Stimulated activated CD4-positive, alpha-beta T cell treated with anti-CD3 and anti-CD28 coated beads, Interleukin-1b, Interleukin-23, amount 100 ng/mL, for 4 hours (primary cell): Measurements from ENCODE around the gene HIGD2A.
"Not testable (repeated sequence)": the region's sequence is repeated elsewhere in the genome, so short reads cannot be mapped to it uniquely, and the experiment has no call there.

Experiments
- DNase-seq, 2 donors: peaks; one replicate each; pipeline ENCODE4 v3.0.0-alpha.2; 2020; ENCODE audit warnings: low read depth in 2 of 2

Gene HIGD2A

DNA sequence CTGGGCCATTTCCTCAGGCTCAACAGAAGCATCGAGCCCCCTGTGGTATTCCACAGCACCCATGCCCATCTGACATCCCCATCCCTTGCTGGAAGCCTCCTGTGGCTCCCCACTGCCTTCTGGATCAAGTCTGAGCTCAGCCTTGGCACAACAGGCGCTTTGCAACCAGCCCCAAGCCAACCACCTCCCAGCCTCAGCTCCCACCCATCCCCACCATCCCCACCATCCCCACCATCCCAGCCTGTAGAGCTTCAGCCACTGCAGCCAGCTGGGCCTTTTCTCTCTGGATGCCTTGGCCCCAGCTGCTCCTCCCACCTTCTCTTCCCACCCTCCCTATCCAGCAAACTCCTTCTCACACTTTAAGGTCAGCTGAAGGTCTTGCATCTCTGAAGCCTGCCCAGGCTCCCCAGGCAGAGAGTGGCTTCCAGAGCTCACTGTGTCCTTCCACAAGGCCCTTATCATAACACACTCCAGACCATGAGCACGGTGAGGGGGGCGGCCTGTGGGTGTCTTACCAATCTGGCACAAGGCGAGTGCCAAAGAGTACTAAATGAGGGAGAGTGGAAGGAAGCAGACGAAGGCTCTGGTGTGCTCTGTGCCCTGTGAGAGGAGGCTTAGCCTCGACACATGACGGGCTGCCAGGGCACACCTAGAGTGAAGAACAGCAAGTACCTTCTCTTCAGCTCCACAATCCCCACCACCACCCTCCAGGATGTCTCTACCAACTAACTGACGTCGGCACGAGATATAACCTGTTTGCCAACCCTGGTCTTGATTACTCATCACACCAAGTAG lies 6.5 kb downstream of the HIGD2A start:
- no peak for DNase-seq

DNA sequence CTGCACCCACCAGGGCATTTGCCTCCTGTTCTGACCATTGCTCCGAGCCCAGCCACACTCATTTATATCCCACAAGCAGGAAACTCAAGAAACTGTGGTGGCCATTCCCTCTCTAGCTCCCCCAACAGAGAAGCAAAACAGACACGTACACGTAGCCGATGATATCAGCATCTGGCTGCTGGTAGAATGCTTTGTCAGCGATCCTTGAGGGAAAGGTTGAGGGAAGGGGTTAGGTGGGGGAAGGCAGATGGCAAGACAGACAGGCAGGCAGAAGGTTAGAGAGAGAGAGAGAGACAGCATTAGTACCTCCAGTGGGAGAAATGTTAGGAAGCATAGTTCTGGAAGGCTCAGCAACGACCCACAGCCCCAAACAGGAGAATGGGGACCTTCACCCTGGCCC lies 7.8 kb downstream of the HIGD2A start:
- no peak for DNase-seq

DNA sequence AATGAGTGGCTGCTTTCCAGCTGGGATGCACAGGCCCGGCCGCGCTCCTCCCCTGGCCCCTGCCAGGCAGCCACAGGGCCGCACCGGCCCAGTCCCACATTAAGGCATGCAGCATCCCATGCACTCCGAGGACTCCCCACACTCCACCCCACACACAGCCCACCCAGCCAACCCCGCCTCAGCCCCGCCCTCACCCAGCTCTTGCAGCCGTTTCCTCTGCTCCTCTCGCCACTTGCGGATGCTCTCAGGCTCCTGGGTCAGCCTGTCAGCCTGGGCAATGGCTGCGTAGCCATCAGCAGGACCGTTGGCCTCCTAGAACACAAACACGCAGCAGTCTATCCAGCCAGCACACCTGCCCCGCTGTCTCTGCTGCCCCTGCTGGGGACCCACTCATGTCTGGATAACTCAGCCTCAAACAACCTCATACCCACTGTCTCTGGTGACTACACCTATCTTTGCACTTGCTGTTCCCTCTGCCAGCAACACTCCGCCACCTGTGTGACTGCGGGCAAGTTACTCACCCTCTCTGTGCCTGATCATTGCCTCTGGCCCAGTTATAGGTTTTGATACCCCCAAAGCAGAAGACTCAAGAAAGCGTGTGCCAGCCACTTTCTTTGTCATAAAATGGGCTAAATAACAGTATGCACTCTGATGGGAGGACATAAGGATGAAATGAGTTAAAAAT lies 9.3 kb downstream of the HIGD2A start:
- no peak for DNase-seq

DNA sequence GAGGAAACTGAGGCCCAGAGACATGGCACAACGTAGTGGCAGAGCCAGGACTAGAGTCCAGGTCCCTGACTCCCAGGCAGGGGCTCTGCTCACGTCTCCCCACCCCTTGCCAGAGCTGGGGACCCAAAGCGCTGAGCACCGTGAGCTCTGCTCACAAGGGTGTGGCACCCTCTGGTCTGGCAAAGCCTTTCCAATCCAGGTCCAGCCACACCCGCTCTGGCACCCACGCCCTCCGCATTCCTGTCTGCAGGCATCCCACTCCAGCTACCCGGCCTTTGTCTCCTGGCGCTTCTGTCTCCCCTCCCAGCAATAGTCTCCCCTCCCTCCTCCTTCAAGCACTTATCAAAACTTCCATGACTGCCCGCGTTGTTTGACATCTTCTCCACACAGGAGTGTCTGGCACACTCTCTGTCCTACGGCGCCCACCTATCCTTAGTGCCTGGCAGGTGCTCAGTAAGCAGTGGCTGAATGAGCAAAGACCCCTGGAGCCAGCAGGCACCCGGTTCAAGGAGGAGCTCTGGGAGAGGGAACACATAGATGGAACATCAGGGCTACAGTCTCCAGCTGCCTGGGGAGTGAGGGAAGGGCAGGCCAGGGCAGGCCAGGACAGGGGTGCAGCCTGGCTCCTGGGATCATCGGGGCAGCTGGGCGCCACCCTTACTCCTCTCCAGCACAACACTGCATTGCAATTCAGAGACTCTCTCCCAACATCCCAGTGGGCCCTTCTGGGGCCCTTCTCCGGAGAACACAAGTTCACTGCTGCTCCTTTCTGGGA lies 12.0 kb downstream of the HIGD2A start:
- no peak for DNase-seq

DNA sequence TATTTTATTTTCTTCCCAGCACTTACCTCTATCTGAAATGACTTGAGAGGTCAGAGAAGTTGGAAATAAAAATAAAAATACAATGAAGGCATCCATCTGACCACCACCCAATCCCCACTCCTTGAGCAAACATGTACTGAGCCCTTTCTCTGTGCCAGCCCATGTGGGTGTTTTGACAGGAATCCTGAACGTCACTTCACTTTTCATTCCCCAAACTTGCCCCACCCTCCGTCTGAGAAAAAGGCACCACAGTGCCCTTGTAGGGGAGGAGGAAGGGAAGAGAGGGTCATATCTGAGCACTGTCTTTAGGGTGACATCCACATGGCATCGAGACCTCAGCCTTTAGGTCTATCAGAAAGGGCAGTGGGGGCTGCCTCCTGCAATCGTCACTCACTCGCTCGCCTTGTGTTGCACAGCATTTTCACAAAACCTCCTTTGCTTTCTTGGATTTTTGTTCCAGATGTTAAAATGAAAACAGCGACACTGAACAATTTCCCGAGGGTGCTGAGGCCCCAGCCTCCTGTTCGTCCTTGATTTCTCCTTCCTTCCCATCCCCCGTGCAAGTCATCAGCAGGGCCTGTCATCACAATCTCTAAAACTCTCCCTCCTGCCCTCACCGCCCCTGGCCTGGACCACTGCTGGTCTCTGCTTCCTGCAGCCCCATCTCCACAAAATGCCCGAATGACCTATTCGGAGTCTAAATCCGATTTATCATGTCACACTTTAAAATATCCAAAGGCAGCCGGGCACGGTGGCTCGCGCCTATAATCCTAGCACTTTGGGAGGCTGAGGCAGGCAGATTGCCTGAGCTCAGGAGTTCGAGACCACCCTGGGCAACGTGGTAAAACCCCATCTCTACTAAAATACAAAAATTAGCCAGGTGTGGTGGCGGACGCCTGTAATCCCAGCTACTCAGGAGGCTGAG lies 13.0 kb downstream of the HIGD2A start:
- no peak for DNase-seq

DNA sequence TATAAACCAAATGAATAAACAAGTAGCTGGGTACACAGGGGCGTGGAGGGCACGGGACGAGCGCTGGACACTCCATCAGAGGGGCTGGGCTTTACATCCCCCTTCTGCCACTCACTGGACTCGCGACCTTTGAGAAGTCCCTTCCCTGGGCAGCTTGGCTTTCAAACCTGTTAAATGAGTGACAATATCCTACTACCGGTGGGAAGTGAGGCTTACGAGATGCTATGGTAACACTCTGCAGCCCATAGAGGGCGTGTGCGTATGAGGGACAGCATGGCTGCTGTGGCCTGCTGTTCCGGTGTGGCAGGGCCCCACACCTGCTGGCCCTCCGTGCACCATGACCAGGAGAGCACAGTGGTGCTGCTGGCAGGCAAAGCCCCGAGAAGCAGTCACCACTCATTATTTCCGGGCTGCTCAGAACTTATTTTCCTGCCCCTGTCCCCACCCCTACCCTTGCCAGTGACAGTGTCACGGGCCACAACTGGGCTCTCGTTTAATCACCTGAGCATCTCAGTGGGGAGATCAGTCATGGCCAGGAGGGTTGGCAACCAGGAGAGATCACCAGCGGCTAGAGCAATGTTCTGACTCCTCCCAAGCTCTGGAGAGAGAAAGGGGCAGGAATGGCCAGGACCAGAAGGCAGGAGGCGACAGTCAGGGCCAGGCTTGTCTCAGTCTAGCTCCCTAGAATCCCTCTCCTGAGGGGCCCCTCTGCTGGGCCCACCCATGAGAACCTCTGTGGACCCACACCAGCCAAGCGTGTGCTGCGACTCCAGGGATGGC lies 17.3 kb downstream of the HIGD2A start:
- no peak for DNase-seq

DNA sequence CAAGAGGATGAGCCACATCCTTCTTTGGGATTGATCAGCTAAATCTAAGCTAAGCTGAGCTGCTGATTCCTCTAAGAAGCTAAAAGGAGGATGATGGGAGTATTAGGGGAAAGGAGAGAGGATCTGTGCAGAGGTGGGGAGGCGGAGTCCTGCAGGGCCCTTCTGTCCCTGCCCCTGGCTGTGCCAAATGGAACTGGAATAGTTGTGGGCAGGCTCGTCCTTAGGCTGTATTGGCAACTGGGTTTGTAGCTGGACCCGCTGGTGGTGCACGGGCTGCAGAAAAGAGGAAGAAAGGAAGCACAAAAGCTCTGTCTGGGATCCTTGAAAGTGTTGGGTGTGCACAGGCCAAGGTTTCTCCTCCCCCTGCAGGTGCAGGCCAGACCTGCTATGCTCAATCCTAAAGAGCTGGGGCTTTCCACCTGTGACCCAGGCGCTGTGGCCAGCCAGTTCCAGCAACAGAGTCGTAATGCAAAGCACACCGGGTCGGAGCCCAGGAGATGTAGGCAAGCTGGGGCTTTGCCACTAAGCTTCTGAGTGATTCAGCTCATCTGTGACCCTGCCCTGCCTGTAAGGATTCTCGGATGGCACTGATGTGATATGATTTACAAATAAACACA lies 18.0 kb downstream of the HIGD2A start:
- no peak for DNase-seq

DNA sequence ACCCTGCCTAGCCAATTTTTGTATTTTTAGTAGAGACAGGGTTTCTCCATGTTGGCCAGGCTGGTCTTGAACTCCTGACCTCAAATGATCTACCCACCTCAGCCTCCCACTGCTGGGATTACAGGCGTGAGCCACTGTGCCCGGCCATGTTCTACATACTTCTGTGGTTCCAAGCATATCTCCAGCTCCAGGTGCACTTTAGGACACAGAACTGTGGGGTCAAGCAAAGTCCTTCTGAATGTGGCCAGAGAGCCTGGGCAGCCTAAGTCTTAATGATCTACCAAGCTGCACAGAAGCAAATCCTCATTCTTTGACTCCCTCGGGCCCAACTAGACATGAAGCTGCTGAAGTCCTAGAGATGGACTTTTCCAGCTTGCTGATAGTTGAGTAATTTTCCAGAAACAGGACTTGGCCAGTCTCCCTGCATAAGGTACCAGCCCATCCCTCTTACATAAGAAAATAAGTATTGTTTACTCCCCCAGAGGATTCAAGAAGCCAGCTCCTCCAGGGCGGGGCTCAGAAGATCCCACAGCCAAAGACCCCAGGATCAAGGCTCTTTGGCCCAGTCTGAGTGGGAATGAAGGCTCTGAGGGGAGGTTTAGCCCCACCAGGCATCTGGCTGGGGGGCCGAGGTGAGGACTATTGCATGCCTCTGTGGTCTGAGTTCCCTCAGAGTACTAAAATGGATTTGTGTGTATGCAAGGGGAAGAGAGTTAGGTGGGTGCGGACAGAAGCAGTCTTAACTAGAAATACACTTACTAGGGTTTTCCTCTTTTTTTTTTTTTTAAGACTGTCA lies 19.1 kb downstream of the HIGD2A start:
- DNase-seq = no peak

DNA sequence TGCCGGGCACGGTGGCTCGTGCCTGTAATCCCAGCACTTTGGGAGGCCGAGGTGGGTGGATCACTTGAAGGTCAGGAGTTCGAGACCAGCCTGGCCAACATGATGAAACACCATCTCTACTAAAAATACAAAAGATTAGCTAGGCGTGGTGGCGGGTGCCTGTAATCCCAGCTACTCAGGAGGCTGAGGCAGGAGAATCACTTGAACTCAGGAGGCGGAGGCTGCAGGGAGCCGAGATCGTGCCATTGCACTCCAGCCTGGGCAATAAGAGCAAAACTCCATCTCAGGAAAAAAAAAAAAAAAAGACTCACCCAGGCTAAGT lies 19.7 kb downstream of the HIGD2A start:
- DNase-seq = not testable (repeated sequence)

DNA sequence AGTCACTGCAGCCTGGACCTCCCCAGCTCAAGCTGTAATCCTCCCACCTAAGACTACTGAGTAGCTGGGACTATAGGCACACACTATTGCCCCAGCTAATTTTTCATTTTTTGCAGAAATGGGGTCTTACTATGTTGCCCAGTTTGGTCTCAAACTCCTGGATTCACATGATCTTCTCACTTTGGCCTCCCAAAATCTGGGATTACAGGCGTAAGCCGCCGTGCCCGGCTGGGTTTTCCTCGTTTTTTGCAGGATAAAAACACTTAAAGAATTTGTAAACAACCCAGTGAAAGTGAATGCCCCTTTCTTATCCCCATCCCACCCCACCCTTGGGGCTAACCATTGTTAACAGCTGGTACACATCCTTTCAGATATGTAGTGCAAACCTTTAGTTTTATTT lies 20.0 kb downstream of the HIGD2A start:
- no peak for DNase-seq

DNA sequence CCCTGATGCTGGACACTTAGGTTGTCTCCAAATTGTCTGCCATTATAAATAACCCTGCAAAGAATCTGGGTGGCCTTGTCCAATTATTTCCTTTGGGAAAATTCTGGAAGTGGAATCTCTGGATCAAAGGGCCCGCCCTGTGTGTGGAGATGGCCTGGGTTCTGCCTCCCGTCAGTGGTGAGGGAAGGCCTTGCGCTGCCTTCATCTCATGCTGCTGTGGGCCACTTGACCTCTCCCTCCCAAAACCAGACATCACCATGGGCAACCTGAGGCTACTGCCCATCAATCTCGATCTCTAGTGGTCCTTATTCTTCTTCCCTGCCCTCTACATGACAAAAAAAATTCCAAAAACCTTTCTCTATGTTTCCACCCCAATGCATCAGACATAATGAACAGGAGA lies 21.2 kb downstream of the HIGD2A start:
- DNase-seq = no peak

DNA sequence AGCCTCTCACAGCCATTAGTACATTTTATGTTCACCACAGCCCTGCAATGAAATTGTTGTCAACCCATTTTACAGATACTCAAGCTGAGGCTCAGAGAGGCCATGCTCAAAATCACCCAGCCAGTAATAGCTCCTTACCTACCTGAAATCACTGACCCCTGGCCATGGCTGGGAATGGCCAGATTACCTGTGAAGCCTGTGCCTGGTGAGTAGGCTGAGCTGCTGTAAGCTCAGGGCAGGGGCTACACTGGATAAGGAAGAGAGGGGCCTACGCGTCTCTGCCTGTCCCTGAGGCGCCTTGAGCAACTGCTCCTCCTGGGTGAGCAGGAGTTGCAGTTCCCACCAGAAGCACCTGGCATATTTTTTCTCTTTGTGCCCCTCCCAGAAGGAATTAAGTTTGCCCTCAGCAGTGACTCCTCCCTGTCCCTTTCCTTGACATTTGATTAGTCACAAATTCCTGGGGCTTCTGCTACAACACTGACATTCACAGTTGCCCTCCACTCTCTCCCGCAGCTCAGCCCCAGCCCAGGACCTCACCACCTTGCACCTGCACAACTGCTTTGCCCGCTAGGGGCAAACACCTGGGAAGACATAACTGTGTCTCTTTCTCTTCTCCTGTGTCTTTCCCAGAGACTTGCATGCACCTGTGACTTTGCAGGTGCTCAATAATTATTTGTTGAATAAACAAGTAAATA lies 22.1 kb downstream of the HIGD2A start:
- DNase-seq = no peak

DNA sequence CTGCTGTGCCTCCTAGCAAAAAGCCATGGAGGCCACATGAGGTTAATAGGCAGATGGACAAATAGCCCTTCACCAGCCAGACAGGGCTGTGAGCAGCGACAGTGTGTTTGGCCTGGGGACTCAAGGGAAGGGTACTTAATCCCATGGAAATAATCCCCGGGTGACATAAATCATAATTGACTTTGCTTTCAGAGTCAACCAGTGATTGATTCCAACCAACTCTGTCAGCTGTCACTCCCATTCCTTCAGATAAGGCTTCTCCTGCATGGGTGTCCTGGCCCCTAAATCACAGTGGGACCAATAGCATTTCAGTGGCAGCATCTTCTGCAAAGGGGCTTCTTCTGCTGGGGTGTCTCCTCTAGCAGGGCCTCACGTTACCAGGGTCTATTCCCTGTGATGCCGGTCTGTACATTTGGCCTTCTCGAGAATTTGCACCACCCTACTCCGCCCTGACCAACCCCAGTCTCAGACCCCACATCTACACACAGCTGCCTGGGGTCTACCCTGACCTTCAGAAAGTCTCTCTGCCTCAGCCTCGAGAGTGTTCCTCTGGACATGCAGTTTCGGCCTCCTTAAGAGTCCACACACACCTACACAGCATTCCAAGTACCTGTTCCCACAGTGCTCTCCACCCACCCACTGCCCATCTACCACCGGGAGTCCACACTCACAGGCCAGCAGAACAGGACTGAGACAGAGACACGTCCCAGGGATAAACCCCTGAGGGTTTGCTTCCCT lies 24.1 kb downstream of the HIGD2A start:
- DNase-seq = no peak

DNA sequence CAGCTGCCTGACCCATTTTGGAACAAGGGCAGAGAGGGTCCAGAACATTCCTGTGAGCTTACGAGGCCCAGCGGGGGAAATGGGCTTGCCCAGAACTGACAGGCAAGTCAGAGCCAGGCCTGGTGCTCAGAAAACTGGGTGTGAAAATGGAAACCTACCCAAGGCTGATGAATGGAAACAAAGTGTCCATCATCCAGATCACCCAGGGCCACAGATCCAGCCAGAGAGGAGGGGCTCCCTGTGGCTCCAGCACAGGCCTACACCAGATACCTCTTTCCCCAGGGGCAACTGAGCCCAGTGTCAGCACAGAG lies 24.7 kb downstream of the HIGD2A start:
- DNase-seq = no peak

DNA sequence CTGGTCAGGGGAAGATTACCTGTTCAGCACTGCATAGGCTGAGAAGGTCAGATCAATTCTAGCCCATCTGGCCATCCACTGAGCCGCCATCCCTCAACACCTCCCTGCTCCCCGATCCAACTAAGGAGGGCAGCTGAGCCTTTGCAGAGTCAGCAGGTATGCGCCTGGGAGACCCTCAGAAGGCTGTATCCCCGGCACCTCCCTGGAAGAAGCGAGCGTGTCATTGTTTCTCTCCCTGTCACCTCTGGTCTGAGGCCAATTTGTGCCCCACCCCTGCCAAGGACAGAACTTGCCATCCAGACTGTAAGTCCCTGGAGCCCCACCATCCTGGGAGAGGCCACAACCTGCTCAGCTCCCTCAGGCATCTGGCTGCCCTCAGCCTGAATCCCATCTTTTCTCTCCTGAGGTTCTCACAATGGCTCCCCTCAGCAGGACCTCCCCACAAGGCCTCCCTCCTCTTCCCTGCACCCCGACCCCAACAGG lies 25.2 kb downstream of the HIGD2A start:
- DNase-seq = no peak

DNA sequence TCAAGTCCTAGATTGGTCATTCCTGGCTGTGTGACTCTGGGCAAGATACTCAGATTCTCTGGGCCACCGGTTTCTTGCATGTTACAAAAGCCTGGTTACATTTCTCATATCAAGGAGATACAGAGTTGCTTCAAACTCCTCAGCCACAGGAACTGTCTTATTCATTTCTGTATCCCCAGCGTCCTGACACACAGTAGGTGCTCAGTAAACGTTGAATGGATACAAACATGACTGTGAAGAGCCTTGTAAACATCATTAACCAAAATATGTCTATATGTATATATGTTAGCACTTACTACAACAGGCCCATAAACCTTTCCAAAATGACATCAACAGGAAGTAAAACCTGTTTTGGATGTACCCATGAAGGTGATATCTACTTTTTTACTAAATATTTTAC lies 26.2 kb downstream of the HIGD2A start:
- DNase-seq = no peak

DNA sequence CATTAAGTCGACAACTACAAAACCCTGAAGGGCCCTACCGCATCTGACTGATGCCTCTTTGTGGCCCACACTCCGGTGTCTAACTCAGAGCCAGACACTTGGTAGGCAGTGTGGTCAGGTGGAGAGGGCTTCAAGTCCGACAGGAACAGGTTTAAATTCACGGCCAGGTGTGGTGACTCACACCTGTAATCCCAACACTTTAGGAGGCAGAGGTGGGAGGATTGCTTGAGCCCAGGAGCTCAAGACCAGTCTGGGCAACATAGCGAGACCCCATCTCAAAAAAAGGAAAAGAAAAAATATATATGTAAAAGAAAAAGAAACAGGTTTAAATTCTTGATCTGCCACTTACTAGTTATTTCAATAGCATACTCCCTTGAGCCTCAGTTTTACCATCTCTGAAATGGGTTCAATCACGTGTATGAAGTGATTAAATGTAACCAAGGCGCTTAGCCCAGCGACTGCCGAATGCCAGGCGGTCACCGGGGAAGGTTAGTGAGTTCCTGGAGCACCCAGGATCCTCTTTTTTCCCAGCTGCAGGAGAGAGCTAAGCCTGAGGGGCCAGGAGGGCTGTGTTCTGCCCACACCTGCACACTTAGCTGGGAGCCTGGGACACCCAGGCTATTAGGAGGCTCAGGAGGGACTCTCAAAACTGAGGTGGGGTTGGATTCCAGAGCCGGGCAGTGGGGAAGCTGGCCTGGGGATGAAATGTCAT lies 26.8 kb downstream of the HIGD2A start:
- no peak for DNase-seq
